Urothelium cell line (cell line): ENCODE results near the gene SAAL1.
"Not testable (repeated sequence)": the region's sequence is repeated elsewhere in the genome, so short reads cannot be mapped to it uniquely, and the experiment has no call there.

Source experiments
- DNase-seq: peaks from one replicate; pipeline ENCODE4 v3.0.0; 2011; ENCODE audit warnings: low spot score, mixed read lengths
- FAIRE-seq: peaks from 2 replicates; lab custom pipeline; 2011; peaks lifted over from hg19 to GRCh38; lab: Jason Lieb, UNC

Gene SAAL1, protein sequence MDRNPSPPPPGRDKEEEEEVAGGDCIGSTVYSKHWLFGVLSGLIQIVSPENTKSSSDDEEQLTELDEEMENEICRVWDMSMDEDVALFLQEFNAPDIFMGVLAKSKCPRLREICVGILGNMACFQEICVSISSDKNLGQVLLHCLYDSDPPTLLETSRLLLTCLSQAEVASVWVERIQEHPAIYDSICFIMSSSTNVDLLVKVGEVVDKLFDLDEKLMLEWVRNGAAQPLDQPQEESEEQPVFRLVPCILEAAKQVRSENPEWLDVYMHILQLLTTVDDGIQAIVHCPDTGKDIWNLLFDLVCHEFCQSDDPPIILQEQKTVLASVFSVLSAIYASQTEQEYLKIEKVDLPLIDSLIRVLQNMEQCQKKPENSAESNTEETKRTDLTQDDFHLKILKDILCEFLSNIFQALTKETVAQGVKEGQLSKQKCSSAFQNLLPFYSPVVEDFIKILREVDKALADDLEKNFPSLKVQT

DNA sequence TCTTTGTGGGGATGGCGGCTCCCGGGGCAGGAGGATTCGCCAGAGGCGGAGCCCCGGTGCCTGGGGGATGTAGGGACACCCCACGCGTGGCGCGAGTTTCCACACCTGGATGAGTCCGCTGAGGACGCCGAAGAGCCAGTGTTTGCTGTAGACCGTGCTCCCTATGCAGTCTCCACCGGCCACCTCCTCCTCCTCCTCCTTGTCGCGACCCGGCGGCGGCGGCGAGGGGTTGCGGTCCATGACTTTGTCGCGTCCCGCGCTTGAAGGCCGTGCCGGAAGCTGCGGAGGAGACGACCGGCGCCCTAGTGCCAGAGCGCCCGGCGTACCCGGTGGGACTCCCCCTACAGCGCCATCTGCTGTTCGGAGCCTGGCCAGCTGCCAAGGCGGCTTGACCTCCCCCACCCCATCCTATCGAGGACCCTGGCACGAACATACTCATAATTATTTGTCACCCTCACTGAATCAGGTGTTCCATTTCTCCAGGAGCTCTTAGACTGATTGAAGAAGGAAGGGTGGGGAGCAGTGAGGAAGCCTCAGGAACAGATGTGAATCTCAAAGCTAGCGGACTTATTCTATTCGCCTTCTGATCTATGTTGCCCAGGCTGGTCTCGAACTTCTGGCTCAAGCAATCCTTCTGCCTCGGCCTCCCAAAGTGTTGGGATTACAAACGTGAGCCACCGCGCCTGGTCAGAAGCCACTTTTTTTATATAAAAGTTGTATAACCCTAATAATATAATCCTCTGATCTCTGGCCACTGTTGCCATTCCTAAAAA is at the start of gene SAAL1:
Gene SAAL1, minus strand, starts transcription at position 281 of the 773 bp plus-strand sequence. Its CDS starts 41 bp downstream, at position 240.
- peak; percentile 95 for DNase-seq
- peak; percentile 52 for FAIRE-seq

DNA sequence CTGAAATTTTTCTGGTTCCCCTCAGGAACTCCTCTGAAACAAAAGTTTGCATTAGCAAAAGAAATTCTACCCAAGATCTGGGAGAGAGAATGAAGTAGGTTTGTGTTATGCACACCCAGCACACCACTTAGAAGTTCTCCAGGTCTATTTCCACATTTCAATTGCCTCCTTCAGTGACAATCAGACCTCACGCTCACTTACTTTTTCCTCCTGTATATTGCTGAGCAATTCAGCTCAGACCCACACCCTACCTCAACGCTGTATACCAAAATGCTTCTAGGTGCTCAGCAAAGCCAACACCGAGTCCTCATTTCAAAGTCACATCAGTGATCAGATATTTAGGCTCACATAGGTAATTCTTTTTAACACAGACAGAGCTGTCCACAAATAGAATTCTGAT is 45.7 kb upstream of the SAAL1 start:
- no peak for FAIRE-seq
- no peak for DNase-seq

DNA sequence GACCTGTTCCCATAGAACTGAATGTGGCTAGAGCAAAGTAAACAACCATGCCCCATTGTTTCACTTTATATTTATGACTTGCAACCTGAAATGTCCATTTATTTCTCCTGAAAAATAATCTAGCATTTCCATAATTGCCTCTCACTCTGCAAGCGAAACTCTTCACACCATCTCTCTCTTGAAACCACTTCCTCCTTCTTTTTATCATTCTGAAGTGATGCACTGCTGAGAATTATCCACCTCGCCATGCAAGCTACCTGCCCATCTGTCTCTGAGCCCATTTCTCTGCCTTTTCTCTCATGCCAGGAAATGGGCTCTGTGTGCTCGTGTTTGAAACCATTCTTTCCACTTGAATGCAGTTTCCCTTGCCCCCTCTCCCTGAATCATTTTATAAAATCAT is 40.0 kb upstream of the SAAL1 start:
- no peak for FAIRE-seq

DNA sequence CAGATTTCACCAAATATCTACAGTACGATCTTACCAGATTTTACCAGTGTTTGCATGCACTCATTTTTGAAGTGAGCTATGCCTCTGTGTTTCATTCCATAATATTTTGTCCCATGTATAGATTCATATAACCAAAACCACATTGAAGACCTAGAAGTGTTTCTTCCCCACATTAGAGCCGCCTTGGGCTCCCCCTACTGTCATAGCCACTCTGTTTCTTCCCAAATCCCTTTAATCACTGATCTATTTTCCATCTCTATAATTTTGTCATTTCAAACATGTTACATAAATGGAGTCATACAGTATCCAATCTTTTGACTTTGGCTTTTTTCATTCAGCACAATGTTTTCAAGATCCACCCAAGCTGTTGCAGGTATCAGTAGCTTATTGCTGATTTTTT is 39.1 kb upstream of the SAAL1 start:
- no peak for DNase-seq
- no peak for FAIRE-seq

More for the DNA sequence above, 40.0 kb upstream of the SAAL1 start:
- DNase-seq: no peak

DNA sequence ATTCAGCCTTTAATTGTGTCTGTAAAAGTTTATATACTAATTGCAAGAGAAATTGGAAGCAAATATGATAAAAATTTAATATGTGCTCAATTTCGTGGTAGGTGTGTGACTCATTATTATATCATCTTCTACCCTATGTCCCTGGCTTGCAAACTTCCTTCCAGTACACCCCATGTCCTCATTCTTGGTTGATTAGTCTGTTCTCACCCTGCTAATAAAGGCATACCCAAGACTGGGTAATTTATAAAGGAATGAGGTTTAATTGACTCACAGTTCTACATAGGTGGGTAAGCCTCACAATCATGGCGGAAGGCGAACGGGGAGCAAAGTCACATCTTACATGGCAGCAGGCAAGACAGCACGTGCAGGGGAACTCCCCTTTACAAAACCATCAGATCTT is 38.4 kb upstream of the SAAL1 start:
- DNase-seq (no peak), FAIRE-seq (no peak)

DNA sequence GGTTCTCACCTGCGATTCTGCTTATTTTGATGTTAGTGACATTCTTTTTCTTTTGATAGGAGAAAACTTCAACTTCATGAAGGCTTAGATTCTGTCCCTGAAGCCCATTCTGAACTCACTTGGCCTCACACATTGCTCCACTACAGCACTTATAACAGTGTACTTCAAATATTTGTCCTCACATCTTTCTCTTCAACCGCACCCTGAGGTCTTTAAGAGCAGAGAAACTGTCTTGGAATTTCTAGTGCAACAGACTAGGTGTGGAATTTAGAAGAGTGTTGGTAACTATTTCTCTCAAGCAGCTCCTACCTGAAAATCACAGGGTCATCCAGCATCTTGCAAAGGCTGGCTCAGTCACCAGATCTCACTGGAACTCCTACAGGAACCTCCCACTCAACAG is 34.3 kb upstream of the SAAL1 start:
- no peak for FAIRE-seq
- no peak for DNase-seq

DNA sequence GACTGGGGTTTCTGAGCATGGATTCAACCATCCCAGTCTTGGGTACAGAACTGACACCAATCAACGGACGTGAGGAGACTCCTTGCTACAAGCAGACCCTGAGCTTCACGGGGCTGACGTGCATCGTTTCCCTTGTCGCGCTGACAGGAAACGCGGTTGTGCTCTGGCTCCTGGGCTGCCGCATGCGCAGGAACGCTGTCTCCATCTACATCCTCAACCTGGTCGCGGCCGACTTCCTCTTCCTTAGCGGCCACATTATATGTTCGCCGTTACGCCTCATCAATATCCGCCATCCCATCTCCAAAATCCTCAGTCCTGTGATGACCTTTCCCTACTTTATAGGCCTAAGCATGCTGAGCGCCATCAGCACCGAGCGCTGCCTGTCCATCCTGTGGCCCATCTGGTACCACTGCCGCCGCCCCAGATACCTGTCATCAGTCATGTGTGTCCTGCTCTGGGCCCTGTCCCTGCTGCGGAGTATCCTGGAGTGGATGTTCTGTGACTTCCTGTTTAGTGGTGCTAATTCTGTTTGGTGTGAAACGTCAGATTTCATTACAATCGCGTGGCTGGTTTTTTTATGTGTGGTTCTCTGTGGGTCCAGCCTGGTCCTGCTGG is 31.4 kb upstream of the SAAL1 start:
- DNase-seq (no peak), FAIRE-seq (peak; percentile 5)

DNA sequence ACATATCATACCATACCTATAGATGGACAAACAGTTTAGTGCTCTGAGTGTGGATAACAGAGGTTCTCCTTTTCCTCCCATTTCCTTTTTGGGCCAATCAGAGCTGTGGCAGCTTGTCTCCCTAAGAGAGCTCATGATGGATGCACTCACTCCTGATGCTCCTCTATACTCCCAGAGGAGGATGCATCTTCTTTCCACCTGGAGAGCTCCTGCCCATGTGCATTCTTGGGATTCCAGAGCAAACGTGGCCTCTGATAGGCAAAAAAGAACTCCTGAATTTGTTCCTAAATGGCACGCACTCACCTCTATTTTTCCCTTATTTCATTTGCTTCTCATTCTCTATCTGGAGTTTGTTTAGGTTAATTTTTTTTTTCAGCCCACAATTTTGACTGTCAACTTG is 29.4 kb upstream of the SAAL1 start:
- FAIRE-seq (no peak), DNase-seq (no peak)

DNA sequence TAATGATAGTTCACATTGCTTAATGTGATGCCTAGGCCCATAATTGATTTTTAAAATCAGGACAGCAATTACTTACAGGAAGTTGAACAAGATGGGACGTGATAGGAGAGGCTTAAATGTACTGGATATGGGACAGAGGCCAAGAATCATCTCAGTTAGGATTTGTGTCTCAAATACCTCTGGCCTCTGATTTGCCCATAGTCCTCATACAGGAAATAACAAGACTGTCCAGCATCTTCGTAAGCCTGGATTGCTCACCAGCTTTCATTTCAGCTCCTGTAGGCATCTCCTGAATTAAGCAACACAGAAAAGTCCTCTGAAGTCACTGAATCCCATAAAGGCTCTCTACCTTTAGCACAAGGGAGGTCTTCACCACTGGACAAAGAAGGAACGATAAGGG is 26.5 kb upstream of the SAAL1 start, which contains the start of gene MRGPRX3:
Gene MRGPRX3, plus strand, starts transcription at position 231 of the 400 bp plus-strand sequence. CDS start 4,632 bp downstream, outside the sequence.
- FAIRE-seq (no peak), DNase-seq (no peak)

DNA sequence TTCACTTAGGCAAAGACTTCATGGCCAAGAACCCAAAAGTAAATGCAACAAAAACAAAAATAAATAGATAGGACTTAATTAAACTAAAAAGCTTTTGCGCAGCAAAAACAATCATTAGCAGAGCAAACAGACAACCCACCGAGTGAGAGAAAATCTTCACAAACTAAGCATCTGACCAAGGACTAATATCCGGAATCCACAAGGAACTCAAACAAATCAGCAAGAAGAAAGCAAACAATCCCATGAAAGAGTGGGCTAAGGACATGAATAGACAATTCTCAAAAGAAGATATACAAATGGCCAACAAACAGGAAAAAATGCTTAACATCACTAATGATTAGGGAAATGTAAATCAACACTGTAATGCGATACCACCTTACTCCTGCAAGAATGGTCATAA is 25.2 kb upstream of the SAAL1 start:
- not testable (repeated sequence) for DNase-seq, FAIRE-seq

DNA sequence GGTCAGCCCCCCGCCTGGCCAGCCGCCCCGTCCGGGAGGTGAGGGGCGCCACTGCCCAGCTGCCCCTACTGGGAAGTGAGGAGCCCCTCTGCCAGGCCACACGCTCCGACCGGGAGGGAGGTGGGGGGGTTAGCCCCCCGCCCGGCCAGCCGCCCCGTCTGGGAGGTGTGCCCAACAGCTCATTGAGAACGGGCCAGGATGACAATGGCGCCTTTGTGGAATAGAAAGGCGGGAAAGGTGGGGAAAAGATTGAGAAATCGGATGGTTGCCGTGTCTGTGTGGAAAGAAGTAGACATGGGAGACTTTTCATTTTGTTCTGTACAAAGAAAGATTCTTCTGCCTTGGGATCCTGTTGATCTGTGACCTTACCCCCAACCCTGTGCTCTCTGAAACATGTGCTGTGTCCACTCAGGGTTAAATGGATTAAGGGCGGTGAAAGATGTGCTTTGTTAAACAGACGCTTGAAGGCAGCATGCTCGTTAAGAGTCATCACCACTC is 15.5 kb upstream of the SAAL1 start:
- DNase-seq, FAIRE-seq: not testable (repeated sequence)

DNA sequence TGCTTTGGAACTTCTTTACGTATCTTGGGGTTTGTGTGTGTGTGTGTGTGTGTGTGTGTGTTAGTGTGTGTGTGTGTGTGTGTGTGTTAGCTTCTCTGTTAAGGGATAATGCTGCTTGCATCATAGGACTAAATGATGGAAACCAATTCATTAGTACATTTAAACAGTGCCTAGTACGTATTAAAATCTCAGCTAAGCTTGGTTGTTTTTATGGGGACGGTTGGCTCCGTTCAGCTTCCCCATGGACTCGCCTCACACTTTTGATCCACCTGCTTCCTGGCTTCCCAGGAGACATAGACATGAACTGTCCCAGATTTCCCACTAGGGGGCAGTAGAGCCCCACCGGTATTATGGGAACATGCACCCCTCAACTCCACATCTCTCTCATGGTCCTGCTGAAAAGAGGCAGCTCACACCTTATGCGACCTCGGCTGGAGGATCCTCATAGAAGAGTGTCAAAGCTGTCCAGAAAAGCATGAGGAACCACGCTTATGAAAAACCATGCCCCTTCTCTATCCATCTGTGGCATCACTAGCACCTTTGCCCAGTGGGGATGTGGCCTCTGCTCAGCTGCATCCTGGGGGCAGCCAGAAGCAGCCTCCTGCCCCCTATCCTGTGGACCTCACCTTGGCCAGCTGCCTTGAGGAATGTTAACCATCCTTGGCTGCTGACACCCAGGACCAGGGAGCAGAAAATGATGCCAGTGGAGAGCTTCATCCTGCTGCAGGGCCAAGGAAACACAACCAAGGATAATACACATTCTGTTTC is 9.7 kb upstream of the SAAL1 start:
- FAIRE-seq (peak; percentile 79), DNase-seq (peak; percentile 83)

DNA sequence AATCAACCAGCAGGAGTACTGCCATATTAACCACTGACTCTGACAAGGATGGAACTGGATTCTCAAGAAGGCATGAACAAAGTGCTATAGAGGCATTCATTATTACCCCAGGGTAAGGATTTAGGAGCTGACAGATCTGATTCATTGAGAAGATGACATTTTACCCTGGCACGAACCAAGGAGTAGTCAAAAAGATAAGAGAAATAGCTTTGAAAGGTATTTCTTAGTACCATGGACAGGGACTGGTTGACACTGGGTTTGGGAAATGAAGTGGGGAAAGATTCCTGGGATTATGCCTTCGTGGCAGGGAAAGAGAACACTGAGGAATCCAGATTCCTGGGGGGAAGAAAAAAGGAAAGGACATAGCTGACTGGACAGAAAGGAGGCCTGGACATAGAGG is 5.1 kb upstream of the SAAL1 start:
- no peak for FAIRE-seq

DNA sequence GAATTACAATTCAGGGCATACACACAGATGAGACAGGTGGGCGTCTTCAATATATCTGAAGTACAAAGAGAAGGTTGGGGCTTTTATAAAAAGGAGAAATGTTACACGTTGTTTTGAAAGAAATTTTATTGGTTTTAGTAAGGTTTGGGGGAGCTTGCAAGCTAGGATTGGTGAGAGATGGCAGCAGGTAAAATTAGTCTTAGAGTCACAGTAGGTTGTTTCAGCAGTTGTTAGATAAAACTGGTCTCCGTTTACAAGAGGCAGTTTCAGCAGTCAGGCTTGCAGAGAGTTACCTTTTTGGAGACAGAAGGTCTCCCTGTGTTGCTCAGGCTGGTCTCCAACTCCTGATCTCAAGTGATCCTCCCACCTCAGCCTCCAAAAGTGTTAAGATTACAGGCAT is 2.4 kb upstream of the SAAL1 start:
- DNase-seq: no peak
- no peak for FAIRE-seq

More for the DNA sequence above, 5.1 kb upstream of the SAAL1 start:
- no peak for DNase-seq

DNA sequence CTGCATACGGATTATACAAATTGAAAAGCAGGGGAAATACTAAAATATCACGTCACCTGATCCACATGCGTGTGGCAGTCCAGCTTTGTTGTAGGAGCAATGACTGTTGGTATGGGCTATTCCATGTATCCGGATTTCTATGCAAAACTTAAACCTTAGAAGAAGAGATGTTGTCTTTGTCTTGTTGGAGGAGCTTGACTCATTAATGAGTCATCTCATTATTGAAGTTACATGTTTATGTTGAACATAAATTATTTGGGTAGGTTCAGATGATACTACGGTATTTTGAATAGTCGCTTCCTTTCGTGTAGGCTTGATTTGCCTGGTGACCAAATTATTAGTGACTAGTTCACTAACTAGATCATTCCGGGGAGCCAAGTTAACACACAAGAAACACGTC is 806 bp upstream of the SAAL1 start:
- DNase-seq (no peak), FAIRE-seq (no peak)

DNA sequence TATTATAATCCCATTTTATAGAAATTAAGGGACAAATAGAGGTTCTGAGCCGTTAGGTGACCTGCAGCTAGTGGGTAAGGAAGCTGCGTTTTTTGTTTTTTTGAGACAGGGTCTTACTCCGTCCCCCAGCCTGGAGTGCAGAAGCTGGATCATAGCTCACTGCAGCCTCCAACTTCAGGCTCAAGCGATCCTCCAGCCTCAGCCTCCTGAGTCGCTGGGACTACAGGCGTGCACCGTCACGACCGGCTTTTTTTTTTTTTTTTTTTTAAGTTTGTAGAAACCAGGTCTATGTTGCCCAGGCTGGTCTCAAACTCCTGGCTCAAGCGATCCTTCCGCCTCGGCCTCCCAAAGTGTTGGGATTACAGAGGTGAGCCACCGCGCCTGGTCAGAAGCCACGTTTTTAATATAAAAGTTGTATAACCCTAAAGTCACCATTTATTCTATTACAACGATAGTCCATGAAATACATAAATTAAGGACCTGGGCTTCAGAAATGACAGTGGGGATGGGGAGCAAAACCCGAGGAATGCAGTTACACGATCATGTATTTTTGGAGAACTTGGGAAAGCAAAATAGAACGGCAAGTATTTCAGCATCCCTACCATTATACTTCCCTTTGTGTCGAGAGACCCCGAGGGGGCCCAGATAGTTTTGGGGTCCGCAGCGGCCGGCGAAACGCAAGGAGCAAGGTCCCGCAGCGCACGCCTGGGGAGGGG is 638 bp downstream of the SAAL1 start:
- FAIRE-seq: no peak
- no peak for DNase-seq

DNA sequence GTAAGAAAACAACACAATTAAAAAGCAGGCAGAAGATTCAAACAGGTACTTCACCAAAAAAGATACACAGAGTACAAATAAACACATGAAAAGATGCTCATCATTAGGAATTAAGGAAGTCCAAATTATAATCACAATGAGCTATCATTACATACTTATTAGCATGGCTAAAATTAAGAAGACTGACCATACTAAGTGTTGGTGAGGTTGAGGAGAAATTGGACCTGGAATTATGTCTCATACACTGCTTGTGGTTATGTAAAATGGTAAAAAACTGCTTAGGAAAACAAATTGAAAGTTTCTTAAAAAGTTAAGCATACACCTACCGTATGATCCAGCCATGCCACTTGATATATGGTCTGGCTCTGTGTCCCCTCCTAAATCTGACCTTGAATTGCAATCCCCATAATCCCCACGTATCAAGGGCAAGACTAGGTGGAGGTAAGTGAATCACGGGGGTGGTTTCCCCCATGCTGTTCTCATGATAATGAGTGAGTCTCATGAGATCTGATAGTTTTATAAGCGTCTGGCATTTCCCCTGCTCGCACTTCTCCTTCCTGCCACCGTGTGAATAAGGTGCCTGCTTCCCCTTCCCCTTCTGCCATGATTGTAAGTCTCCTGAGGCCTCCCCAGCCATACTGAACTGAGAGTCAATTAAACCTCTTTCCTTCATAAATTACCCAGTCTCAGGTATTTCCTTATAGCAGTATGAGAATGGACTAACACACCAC is 4.8 kb downstream of the SAAL1 start:
- DNase-seq (no peak), FAIRE-seq (no peak)

DNA sequence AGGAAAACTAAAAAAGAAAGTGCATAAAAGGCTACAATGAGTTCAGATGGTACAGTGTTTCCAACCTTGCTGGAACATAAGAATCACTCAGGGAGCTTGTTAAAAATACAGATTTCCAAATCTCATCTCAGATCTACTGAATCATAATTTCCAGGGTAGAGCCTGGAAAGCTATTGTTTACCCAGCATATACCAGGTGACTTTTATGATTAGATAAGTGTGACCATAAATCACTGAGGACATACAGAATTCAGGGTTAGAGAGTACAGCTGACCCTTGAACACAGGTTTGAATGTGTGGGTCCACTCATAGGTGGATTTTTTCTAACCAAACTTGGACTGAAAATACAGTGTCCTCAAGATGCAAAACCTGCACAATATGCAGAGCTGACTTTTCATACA is 11.9 kb downstream of the SAAL1 start:
- FAIRE-seq: no peak
- DNase-seq: no peak

DNA sequence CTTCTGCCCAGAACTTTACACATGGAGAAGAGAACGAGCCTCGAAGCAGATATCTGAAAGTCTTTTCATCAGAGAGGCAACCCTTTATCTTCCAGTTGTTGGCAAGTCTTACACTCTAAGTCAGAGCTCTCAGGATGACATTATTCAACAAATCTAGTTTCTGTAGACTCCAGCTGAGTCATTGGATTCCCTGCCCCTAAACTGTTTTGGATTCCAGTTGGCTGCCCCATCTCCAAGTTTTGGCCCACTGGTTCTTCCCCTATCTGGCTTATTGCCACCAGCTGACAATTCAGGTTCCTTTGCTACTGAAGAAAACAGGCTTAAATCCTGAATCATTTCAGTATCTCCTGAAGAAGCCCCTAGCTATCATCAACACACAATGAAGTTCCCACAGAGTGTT is 14.2 kb downstream of the SAAL1 start:
- DNase-seq (no peak), FAIRE-seq (no peak)
